ENCODE results near the gene NAPB. TPM values are rescaled to one million over a fixed set of nuclear protein-coding genes. Genes with fewer than 3 reads are reported as not detected.

The NAPB gene
- total RNA-seq, 4 donors from 2014 or later: 7.4 to 13.9 (median 11.9) TPM

GRCh38 chr20:23362392-23363256, 58.7 kb downstream of the NAPB start:
- DNase-seq: peak in 1 of 3 donors; percentile 39
- H3K4me1 ChIP-seq: peaks cover 0 to 34% (median 14%) of the 10 kb centered on the region in 4 donors

GRCh38 chr20:23361476-23362391, 59.6 kb downstream of the NAPB start, which contains the start of gene GZF1:
Gene GZF1 (plus strand): TSS chr20:23362182. CDS start chr20:23364384, 2,202 bp downstream.
- Histone ChIP-seq H3K27me3 (no peaks in the 10 kb centered on the region), H3K27ac (peak within 1 kb of the TSS; percentile 94 to 99 (median 96)), H3K4me3 (peak within 1 kb of the TSS; percentile 84 to 95 (median 88)), H3K4me1 (peaks cover 0 to 35% (median 16%) of the 10 kb centered on the region in 4 donors), H3K9me3 (no peaks in the 10 kb centered on the region), H3K36me3 (peaks cover 0 to 11% (median 0%) of the 10 kb centered on the region in 3 donors)
- DNase-seq: peak; percentile 96 to 100 (median 99)
- TF ChIP-seq, protein P1, sequence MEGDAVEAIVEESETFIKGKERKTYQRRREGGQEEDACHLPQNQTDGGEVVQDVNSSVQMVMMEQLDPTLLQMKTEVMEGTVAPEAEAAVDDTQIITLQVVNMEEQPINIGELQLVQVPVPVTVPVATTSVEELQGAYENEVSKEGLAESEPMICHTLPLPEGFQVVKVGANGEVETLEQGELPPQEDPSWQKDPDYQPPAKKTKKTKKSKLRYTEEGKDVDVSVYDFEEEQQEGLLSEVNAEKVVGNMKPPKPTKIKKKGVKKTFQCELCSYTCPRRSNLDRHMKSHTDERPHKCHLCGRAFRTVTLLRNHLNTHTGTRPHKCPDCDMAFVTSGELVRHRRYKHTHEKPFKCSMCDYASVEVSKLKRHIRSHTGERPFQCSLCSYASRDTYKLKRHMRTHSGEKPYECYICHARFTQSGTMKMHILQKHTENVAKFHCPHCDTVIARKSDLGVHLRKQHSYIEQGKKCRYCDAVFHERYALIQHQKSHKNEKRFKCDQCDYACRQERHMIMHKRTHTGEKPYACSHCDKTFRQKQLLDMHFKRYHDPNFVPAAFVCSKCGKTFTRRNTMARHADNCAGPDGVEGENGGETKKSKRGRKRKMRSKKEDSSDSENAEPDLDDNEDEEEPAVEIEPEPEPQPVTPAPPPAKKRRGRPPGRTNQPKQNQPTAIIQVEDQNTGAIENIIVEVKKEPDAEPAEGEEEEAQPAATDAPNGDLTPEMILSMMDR (IDR thresholded peaks at IDR 0.05): peak in 4 of 6 experiments; percentile 9 to 56 (median 42)
- peak; percentile 96 to 97 for TF ChIP-seq POLR2A (IDR thresholded peaks at IDR 0.05)

More at GRCh38 chr20:23362392-23363256, 58.7 kb downstream of the NAPB start:
- Histone ChIP-seq H3K4me3 (peak overlapping the region; percentile 75 to 95 (median 88)), H3K36me3 (peaks cover 0 to 11% (median 0%) of the 10 kb centered on the region in 3 donors), H3K27ac (peak overlapping the region; percentile 94 to 99 (median 96)), H3K9me3 (no peaks in the 10 kb centered on the region), H3K27me3 (no peaks in the 10 kb centered on the region)
- TF ChIP-seq, protein P1 (IDR thresholded peaks at IDR 0.05): peak in 1 of 6 experiments; percentile 9
- no peak for TF ChIP-seq POLR2A (IDR thresholded peaks at IDR 0.05)

- Histone ChIP-seq H3K27me3 (no peaks in the 10 kb centered on the region), H3K36me3 (peaks cover 0 to 11% (median 0%) of the 10 kb centered on the region in 3 donors), H3K4me3 (peak overlapping the region; percentile 84 to 95 (median 88)), H3K4me1 (peaks cover 0 to 32% (median 16%) of the 10 kb centered on the region in 4 donors), H3K9me3 (no peaks in the 10 kb centered on the region), H3K27ac (peak overlapping the region; percentile 94 to 99 (median 96))
- DNase-seq: peak in 1 of 3 donors; percentile 58
- no peak for TF ChIP-seq POLR2A (IDR thresholded peaks at IDR 0.05)
- TF ChIP-seq, protein P1 (IDR thresholded peaks at IDR 0.05): no peak
These were observed 60.2 kb downstream of the NAPB start for GRCh38 chr20:23361119-23361475.

DNA sequence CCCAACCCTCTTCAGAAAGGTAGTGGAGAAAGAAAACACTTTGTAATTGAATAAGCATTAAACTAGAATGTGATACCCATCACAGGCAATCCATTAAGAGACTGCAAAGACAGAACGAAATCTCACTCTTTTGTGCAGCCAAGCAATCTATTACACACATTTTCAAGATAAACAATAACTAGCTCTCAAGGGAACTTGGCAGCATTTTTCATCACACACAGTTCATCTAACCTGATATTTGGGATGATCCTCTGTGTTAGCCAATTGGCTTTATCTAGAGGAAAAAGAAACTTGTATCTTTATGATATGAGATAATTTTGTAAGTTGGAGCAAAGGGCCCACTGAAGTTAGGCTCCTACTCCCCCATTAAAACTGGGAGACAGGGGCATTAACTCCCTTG, 60.8 kb downstream of the NAPB start:
- no peak for TF ChIP-seq POLR2A (IDR thresholded peaks at IDR 0.05)
- TF ChIP-seq, protein P1 (IDR thresholded peaks at IDR 0.05): no peak
- peak overlapping the region in 1 of 4 donors; percentile 86 for H3K4me3 ChIP-seq
- peaks cover 0 to 9% (median 0%) of the 10 kb centered on the region in 3 donors for H3K36me3 ChIP-seq
- H3K4me1 ChIP-seq: peaks cover 0 to 28% (median 11%) of the 10 kb centered on the region in 4 donors
- peak overlapping the region; percentile 94 to 99 (median 96) for H3K27ac ChIP-seq
- H3K9me3 ChIP-seq: no peaks in the 10 kb centered on the region
- no peaks in the 10 kb centered on the region for H3K27me3 ChIP-seq
- DNase-seq: no peak
